ENCODE results near the gene FGF22. TPM values are rescaled to one million over a fixed set of nuclear protein-coding genes. Genes with fewer than 3 reads are reported as not detected.
"Not testable (repeated sequence)": the region's sequence is repeated elsewhere in the genome, so short reads cannot be mapped to it uniquely, and the experiment has no call there.

Gene FGF22
- total and polyA plus RNA-seq, 4 donors = 0.08 TPM; not detected in 3

DNA sequence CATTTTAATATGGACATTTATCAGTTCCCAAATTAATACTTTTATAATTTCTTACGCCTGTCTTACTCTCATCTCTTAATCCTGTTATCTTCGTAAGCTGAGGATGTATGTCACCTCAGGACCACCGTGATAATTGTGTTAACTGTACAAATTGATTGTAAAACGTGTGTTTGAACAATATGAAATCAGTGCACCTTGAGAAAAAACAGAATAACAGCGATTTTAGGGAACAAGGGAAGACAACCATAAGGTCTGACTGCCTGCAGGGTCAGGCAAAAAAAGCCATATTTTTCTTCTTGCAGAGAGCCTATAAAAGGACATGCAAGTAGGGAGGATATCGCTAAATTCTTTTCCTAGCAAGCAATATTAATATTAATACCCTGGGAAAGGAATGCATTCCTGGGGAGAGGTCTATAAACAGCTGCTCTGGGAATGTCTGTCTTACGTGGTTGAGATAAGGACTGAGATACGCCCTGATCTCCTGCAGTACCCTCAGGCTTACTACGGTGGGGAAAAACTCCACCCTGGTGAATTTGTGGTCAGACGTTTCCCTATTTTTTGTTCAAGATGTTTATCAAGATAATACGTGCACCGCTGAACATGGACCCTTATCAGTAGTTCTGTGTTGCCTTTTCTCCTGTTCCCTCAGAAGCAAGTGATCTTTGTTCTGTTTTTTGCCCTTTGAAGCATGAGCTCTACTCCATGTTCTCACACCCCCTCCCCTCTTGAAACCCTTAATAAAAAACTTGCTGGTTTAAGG is 29.2 kb downstream of the FGF22 start:
- not testable (repeated sequence) for H3K4me3 ChIP-seq (ENCODE audit: low read depth in 1 of 3, low read length in 3 of 3); H3K36me3 ChIP-seq (ENCODE audit: control insufficient read depth in 4 of 4, insufficient read depth in 3 of 4, low read depth in 1 of 4, low read length in 3 of 4); H3K27ac ChIP-seq (ENCODE audit: low read depth in 1 of 2, low read length in 2 of 2); H3K27me3 ChIP-seq (ENCODE audit: control insufficient read depth in 4 of 4, insufficient read depth in 4 of 4, low read length in 3 of 4); H3K9me3 ChIP-seq (ENCODE audit: control insufficient read depth in 4 of 4, low read length in 3 of 4); DNase-seq (ENCODE audit: low spot score); H3K9ac ChIP-seq (ENCODE audit: low read depth in 1 of 2, low read length in 2 of 2)
- peaks cover 0 to 13% (median 9%) of the 10 kb centered on the region in 4 donors for H3K4me1 ChIP-seq (ENCODE audit: control insufficient read depth in 4 of 4, insufficient read depth in 4 of 4, low read length in 3 of 4)
- WGBS = 54% methylated on average over 12 of the region's 12 CpGs

DNA sequence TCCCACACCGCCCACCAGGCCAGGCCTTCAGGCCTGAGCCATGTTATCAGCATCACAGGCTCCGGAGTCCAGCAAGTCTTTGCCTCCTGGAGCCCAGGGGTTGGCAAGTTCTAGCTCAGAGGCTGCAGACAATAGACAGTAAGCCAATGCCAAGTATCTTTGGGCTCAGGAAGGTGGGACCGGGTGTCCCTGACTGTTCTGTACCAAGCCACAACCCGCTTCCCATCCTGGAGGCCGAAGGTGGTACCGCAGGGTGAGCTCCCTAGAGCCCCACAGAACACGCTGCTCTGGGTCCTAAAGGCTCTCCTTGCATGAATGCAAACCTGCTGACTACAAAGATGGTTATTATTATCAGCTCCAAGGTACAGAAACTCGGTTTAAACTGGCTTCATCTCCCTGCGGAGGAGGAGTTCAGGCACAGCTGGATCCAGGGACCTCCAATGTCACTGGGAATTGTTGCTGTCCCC is 31.0 kb downstream of the FGF22 start:
- no peaks in the 10 kb centered on the region for H3K9me3 ChIP-seq (ENCODE audit: control insufficient read depth in 4 of 4, low read length in 3 of 4)
- TF ChIP-seq SP1 (IDR thresholded peaks at IDR 0.05) (no peak), JUND (IDR thresholded peaks at IDR 0.05) (no peak)
- no peak for DNase-seq (ENCODE audit: low spot score)
- H3K27me3 ChIP-seq (ENCODE audit: control insufficient read depth in 4 of 4, insufficient read depth in 4 of 4, low read length in 3 of 4) = no peaks in the 10 kb centered on the region
- H3K36me3 ChIP-seq (ENCODE audit: control insufficient read depth in 4 of 4, insufficient read depth in 3 of 4, low read depth in 1 of 4, low read length in 3 of 4) = no peaks in the 10 kb centered on the region
- peaks cover 0 to 14% (median 4%) of the 10 kb centered on the region in 4 donors for H3K4me1 ChIP-seq (ENCODE audit: control insufficient read depth in 4 of 4, insufficient read depth in 4 of 4, low read length in 3 of 4)
- no peak overlapping the region for H3K27ac ChIP-seq (ENCODE audit: low read depth in 1 of 2, low read length in 2 of 2)
- 80% methylated on average over 9 of the region's 9 CpGs for WGBS
- H3K4me3 ChIP-seq (ENCODE audit: low read depth in 1 of 3, low read length in 3 of 3) = no peak overlapping the region
- H3K9ac ChIP-seq (ENCODE audit: low read depth in 1 of 2, low read length in 2 of 2) = no peak overlapping the region

DNA sequence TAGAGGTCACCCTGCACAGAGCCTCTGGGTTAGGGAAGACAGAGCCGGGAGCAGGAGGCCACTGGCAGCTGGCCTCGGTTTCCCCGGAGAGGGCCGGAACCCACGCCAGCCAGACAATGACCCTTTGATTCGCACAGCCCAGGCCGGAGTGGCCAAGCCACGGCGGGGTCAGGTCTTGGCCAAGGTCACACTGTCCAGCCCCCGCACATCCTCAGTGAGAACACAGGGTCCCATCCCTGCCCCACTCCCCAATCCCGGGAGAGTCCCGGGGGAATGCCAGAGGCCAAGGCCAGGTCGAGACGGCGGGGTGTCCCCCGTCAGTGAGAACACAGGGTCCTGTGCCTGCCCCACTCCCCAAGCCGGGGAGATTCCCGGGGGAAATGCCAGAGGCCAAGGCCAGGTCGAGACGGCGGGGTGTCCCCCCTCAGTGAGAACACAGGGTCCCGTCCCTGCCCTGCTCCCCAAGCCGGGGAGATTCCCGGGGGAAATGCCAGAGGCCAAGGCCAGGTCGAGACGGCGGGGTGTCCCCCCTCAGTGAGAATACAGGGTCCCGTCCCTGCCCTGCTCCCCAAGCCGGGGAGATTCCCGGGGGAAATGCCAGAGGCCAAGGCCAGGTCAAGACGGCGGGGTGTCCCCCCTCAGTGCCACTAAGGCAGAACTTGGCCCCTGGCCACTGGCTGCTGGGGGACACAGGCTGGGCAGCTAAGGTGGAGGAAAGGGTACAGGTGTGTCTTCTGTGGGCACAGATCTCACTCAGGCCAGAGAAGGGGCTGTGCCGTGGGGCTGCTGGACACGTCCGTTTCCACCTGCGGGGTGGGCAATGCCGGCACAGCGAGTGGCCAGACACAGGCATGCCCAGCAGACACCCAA is 34.8 kb downstream of the FGF22 start:
- Histone ChIP-seq H3K4me3 (ENCODE audit: low read depth in 1 of 3, low read length in 3 of 3) (no peak overlapping the region), H3K4me1 (ENCODE audit: control insufficient read depth in 4 of 4, insufficient read depth in 4 of 4, low read length in 3 of 4) (peaks cover 2 to 25% (median 7%) of the 10 kb centered on the region in 4 donors), H3K27me3 (ENCODE audit: control insufficient read depth in 4 of 4, insufficient read depth in 4 of 4, low read length in 3 of 4) (peaks cover 0 to 2% (median 0%) of the 10 kb centered on the region in 4 donors), H3K9me3 (ENCODE audit: control insufficient read depth in 4 of 4, low read length in 3 of 4) (no peaks in the 10 kb centered on the region), H3K36me3 (ENCODE audit: control insufficient read depth in 4 of 4, insufficient read depth in 3 of 4, low read depth in 1 of 4, low read length in 3 of 4) (no peaks in the 10 kb centered on the region), H3K27ac (ENCODE audit: low read depth in 1 of 2, low read length in 2 of 2) (peak overlapping the region; percentile 5 to 51), H3K9ac (ENCODE audit: low read depth in 1 of 2, low read length in 2 of 2) (peak overlapping the region in 1 of 2 donors; percentile 27)
- 26% methylated on average over 38 of the region's 38 CpGs for WGBS
- DNase-seq (ENCODE audit: low spot score) = no peak
- TF ChIP-seq NR2F2 (IDR thresholded peaks at IDR 0.05) (peak; percentile 95), RXRA (IDR thresholded peaks at IDR 0.05) (peak; percentile 27 to 59), GABPA (IDR thresholded peaks at IDR 0.05 in 1 of 2, conservative IDR thresholded peaks at IDR 0.05 in 1 of 2) (no peak), SP1 (IDR thresholded peaks at IDR 0.05) (peak; percentile 12)

DNA sequence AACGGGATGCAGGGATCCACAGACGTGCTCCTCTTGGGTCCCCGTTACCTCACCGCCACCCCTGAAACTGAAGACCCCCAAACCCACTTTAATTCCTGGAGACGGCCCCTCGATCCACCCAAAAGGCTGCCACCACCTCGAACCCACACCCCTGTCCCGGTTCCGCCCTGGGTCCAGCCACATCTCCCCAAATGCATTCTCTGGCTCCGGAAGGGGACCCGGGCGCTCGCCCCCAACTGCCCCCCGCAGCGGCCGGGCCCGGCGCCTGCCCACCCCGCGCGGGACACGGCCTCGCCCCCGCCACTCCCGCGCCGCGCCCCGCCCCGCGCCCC is 36.3 kb downstream of the FGF22 start:
- H3K36me3 ChIP-seq (ENCODE audit: control insufficient read depth in 4 of 4, insufficient read depth in 3 of 4, low read depth in 1 of 4, low read length in 3 of 4) = no peaks in the 10 kb centered on the region
- H3K27me3 ChIP-seq (ENCODE audit: control insufficient read depth in 4 of 4, insufficient read depth in 4 of 4, low read length in 3 of 4) = peaks cover 0 to 2% (median 0%) of the 10 kb centered on the region in 4 donors
- TF ChIP-seq, protein P1, sequence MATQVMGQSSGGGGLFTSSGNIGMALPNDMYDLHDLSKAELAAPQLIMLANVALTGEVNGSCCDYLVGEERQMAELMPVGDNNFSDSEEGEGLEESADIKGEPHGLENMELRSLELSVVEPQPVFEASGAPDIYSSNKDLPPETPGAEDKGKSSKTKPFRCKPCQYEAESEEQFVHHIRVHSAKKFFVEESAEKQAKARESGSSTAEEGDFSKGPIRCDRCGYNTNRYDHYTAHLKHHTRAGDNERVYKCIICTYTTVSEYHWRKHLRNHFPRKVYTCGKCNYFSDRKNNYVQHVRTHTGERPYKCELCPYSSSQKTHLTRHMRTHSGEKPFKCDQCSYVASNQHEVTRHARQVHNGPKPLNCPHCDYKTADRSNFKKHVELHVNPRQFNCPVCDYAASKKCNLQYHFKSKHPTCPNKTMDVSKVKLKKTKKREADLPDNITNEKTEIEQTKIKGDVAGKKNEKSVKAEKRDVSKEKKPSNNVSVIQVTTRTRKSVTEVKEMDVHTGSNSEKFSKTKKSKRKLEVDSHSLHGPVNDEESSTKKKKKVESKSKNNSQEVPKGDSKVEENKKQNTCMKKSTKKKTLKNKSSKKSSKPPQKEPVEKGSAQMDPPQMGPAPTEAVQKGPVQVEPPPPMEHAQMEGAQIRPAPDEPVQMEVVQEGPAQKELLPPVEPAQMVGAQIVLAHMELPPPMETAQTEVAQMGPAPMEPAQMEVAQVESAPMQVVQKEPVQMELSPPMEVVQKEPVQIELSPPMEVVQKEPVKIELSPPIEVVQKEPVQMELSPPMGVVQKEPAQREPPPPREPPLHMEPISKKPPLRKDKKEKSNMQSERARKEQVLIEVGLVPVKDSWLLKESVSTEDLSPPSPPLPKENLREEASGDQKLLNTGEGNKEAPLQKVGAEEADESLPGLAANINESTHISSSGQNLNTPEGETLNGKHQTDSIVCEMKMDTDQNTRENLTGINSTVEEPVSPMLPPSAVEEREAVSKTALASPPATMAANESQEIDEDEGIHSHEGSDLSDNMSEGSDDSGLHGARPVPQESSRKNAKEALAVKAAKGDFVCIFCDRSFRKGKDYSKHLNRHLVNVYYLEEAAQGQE (IDR thresholded peaks at IDR 0.05) = no peak
- TF ChIP-seq, protein P2, sequence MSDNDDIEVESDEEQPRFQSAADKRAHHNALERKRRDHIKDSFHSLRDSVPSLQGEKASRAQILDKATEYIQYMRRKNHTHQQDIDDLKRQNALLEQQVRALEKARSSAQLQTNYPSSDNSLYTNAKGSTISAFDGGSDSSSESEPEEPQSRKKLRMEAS (IDR thresholded peaks at IDR 0.05) = no peak
- TF ChIP-seq RAD21 (IDR thresholded peaks at IDR 0.05) = no peak
- TF ChIP-seq, protein P3, sequence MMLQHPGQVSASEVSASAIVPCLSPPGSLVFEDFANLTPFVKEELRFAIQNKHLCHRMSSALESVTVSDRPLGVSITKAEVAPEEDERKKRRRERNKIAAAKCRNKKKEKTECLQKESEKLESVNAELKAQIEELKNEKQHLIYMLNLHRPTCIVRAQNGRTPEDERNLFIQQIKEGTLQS (IDR thresholded peaks at IDR 0.05) = no peak
- TF ChIP-seq NR2F2 (IDR thresholded peaks at IDR 0.05) = no peak
- TF ChIP-seq HNF4A (conservative IDR thresholded peaks at IDR 0.05) = no peak
- TF ChIP-seq TAF1 (conservative IDR thresholded peaks at IDR 0.05) = no peak
- no peak for TF ChIP-seq GABPA (IDR thresholded peaks at IDR 0.05 in 1 of 2, conservative IDR thresholded peaks at IDR 0.05 in 1 of 2)
- TF ChIP-seq RXRA (IDR thresholded peaks at IDR 0.05) = no peak
- no peak for TF ChIP-seq EGR1 (IDR thresholded peaks at IDR 0.05; ENCODE audit: low read depth in 2 of 2)
- TF ChIP-seq FOXA2 (IDR thresholded peaks at IDR 0.05) = no peak
- TF ChIP-seq, protein P4, sequence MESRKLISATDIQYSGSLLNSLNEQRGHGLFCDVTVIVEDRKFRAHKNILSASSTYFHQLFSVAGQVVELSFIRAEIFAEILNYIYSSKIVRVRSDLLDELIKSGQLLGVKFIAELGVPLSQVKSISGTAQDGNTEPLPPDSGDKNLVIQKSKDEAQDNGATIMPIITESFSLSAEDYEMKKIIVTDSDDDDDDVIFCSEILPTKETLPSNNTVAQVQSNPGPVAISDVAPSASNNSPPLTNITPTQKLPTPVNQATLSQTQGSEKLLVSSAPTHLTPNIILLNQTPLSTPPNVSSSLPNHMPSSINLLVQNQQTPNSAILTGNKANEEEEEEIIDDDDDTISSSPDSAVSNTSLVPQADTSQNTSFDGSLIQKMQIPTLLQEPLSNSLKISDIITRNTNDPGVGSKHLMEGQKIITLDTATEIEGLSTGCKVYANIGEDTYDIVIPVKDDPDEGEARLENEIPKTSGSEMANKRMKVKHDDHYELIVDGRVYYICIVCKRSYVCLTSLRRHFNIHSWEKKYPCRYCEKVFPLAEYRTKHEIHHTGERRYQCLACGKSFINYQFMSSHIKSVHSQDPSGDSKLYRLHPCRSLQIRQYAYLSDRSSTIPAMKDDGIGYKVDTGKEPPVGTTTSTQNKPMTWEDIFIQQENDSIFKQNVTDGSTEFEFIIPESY (IDR thresholded peaks at IDR 0.05) = no peak
- no peak overlapping the region for H3K9ac ChIP-seq (ENCODE audit: low read depth in 1 of 2, low read length in 2 of 2)
- 11% methylated on average over 31 of the region's 31 CpGs for WGBS
- peaks cover 2 to 28% (median 10%) of the 10 kb centered on the region in 4 donors for H3K4me1 ChIP-seq (ENCODE audit: control insufficient read depth in 4 of 4, insufficient read depth in 4 of 4, low read length in 3 of 4)
- peak overlapping the region; percentile 5 to 51 for H3K27ac ChIP-seq (ENCODE audit: low read depth in 1 of 2, low read length in 2 of 2)
- H3K4me3 ChIP-seq (ENCODE audit: low read depth in 1 of 3, low read length in 3 of 3) = peak overlapping the region in 1 of 3 donors; percentile 45
- H3K9me3 ChIP-seq (ENCODE audit: control insufficient read depth in 4 of 4, low read length in 3 of 4) = no peaks in the 10 kb centered on the region
- DNase-seq (ENCODE audit: low spot score) = no peak

All from liver (tissue), 9 donors.